Measurements from ENCODE around the gene DMRTB1.

DNA sequence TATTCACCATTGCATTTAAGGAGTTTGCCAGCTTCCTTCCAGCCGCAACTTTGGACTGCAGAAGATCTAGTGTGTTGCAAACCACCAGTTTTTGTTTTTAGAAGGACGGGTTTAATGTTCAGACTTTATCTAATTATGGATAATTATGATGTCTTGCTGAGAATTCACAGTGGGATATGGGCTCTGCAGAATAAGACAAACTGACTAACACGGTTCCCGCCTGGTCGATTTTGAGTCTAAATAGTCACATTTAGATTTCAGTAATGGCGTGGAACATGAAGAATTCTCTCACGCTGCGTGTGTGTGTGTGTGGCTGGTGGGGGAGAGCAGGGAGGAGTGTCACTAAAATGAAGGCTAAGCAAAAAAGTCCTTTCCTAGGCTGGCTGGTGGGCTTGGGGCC is 48.5 kb upstream of the DMRTB1 start:
- no peak for TF ChIP-seq EZH2 (IDR thresholded peaks at IDR 0.05; ENCODE audit: insufficient read depth, poor library complexity, severe bottlenecking)
- TF ChIP-seq EZH2phosphoT487 (IDR thresholded peaks at IDR 0.05; ENCODE audit: insufficient read depth, low read depth): no peak
